ENCODE measurements around the gene NACC2.
"Not testable (repeated sequence)": the region's sequence is repeated elsewhere in the genome, so short reads cannot be mapped to it uniquely, and the experiment has no call there.

NACC2 gene

DNA sequence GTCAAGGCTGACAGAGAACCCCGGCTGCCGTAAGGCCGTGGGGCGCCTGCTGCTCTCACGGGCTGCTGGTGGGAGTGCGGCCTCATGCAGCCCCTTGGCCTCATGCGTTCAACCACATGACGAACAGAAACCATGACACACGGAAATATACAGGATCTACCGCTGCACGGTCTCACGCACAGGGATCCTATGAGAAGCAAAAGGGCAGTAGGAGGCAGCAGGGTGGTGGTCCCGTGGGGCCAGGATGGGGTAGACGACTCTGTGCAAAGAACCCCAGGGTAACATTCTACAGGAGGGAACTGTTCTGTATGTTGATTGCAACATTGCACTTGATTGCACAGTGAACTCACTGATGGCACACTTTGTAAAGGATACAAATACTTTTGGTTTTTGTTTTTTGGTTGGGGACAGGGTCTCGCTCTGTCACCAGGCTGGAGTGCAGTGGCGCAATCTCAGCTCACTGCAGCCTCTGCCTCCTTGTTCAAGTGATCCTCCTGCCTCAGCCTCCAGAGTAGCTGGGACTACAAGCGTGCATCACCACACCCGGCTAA is 51.6 kb downstream of the NACC2 start:
- DNase-seq, result no peak

- DNase-seq, result no peak
These were observed 52.5 kb downstream of the NACC2 start for GRCh38 chr9:136042541-136042940.

- not testable (repeated sequence) for DNase-seq
These were observed 54.2 kb downstream of the NACC2 start for GRCh38 chr9:136040848-136041247.

DNA sequence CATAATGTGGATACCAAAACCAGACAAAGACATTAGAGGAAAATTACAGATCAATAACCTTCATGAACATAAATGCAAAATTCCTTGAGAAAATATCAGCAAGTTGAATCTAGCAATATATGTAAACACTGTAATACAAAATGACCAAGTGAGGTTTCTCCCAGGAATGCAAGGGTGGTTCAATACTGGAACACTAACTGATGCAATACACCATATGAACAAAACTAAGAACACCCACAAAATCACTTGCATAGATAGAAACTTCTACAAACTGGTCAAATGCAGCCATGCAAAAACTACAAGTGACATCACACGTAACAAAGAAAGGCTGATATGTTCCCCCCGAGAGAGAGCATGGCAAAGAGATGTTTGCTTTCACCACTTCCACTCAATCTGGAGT is 55.6 kb downstream of the NACC2 start:
- no peak for DNase-seq

GRCh38 chr9:136036848-136037247 is 58.2 kb downstream of the NACC2 start:
- no peak for DNase-seq

GRCh38 chr9:136036050-136036449 is 59.0 kb downstream of the NACC2 start:
- no peak for DNase-seq

GRCh38 chr9:136031741-136032730 is 63.1 kb downstream of the NACC2 start:
- DNase-seq, result no peak

- no peak for DNase-seq
These were observed 64.0 kb downstream of the NACC2 start for GRCh38 chr9:136031094-136031493.

GRCh38 chr9:136029556-136029955 is 65.5 kb downstream of the NACC2 start:
- no peak for DNase-seq

DNA sequence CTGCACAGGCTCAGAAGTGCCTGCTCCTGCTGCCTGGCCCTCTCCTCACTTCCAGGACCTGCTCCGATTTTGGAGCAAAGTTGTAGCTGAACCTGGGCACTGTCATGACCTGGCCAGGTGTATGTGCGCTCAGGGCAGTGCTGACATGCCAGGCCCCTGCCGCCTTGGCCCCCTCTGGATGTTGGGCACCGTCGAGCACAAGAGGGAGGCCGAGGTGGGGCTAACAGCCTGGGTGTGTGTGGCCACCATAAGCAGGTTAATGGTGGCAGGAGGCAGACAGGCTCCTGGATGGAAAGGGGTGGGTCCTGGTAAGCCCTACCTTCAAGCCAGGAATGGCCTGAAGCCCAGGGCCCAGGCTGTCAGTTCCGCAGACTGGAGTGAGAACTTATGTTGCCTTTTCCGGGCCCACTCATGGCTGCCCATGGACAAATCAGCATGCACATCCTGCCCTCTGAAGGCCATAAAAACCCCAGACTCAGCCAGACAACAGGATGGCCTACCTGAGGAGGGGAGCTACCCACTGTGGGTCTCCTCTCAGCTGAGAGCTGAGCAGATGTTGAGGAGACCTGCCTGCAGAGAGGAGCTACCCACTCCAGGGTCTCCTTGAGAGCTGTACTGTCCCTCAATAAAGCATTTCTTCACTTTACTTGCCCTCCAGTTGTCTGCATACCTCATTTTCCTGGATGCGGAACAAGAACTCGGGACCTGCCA is 66.2 kb downstream of the NACC2 start:
- no peak for DNase-seq

DNA sequence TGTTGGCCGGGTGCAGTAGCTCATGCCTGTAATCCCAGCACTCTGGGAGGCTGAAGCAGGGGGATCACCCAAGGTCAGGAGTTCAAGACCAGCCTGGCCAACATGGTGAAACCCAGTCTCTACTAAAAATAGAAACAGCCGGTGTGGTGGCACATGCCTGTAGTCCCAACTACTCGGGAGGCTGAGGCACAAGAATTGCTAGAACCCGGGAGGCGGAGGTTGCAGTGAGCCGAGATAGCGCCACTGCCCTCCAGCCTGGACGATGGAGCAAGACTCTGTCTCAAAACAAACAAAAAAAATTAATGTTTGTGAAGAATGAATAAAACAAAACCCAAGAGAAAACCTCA is 68.2 kb downstream of the NACC2 start:
- not testable (repeated sequence) for DNase-seq

DNA sequence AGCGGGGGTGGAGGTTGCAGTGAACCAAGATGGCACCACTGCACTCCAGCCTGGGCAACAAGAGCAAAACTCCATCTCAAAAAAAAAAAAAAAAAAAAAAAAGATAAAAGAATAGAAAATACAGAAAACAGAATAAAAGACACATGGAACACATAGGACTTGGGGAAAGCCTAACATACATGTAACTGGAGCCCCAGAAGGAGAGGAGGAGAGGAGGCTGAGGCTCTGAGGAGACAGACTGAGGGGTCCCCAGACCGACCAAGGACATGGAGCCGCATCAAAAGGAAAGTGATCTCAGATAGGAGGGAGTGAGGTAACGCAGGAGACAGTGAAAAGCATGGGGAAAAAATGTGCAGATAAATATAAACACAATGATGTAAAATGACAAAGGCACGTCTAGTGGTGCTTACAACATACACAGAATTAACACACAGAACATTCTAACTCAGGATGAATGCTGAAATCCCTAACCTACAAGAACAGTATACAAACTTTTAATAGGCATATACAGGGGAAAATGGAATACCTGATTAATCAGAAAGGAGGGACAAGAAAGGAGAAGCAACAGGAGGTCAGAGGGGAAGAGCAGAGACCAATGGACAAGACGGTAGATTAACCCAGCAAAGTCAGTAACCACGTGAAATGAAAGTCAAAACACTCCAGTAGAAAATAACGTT is 68.7 kb downstream of the NACC2 start:
- no peak for DNase-seq

DNA sequence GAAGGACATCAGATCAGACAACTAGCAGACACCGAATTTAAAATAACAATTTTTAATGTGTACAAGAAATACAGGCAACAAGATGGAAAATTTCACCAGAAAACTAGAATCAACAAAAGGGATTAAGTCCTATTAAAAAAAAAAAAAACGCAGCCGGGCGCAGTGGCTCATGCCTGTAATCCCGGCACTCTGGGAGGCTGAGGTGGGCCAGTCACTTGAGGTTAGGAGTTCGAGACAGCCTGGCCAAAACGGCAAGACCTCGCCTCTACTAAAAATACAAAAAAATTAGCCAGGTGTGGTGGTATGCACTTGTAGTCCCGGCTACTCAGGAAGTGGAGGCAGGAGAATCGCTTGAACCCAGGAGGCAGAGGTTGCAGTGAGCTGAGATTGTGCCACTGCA is 69.6 kb downstream of the NACC2 start:
- no peak for DNase-seq

GRCh38 chr9:136024696-136025316 is 70.3 kb downstream of the NACC2 start:
- no peak for DNase-seq

GRCh38 chr9:136024286-136024685 is 70.8 kb downstream of the NACC2 start:
- no peak for DNase-seq

DNA sequence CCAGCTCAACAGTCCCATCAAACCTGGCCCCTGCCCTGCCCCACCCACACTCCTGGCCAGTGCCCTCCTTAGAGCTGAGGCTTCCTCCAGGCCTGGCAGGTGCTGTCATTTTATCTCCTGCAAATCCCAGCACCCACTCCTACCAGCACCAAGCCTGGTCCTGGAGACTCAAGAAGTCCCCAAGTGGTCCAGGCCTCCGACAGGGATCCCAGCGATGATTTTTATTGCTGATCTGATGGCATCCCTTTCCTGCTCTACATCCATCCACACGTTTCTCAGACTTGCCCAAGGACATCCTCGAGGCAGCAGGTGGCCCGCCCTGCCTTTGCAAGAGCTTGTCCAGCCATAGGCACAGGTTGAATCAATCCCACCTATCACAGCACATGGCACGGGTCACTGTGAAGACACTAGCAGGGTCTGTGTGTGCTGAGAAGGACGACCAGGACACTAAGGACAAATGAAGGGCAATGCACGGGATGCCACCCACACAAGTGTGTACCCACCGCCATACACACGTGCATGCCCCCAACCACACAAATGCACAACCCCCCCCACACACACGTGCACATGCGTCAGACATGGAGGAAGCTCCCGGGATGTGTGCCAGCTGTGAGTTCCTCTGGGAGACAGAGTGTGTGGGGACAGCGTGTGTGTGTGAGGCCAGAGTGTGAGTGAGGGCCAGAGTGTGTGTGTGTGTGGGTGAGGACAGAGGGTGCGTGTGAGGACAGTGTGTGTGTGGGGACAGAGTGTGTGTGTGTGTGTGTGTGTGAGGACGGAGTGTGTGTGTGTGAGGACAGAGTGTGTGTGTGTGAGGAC is 71.5 kb downstream of the NACC2 start:
- DNase-seq, result no peak

DNA sequence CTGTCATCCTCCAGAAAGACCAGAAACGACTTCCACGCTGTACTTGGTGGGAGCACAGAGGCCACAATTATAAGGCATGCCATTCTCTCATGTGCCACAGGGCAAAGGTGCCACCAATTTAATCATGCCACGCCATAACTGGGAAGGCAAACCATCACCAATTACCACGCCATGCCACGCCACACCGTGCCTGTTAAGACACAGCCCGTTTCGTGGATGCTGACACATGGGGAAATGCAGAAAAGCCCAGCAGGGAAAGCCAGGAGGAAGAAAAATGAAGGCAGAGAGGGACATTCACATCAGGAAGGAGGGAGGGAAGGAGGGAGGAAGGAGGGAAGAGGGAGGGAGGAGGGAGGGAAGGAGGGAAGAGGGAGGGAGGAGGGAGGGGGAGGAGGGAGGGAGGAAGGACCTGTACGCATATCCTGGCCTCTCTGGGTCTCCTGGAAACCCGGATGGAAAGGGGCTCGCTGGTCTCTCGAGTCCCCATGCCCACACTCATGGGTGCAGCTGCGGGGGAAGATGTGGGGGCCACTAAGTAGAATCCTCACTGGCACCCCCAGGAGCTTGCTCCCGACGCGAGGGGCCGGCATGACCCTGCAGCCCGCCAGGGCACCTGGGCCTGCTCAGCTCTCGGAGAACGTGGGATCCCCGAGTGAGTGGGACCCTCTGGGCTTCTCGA is 72.2 kb downstream of the NACC2 start:
- DNase-seq, result no peak

DNA sequence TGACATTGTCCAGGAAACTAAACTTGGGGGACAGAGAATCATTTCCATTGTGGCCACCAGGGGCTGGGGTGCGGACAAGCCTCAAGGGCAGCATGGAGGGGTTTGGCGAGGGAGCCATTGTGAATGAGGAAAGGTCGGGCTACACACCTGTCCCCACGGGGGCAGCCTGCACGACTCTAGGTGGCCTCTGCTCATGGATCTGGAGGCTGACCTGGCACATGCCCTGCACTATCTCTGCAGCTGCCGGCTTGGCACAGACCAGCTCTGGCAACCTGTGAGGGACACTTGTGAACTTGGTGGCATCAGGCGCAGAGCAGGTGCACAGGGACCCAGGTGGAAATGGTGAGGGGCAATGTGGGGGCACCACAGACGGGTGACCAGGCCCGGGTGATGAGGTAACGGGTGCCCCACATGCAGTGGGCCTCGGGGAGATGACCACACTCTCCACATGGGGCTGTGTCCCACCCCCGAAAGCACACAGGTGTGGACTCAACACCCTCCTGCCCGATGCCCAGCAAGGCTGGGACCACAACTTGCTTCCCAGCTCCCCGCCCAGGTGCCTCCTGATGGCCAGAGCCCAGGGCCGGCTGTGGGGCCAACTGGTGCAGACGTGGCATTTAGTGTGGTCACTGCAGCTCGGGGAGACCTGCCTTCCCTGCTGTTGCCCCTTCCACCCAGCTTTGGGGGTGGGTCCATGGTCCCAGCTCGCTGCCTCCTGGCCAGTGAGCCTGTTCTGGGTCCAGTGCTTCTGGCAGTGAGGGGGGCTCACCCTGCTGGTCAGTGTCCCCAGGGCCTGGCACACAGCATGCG is 73.0 kb downstream of the NACC2 start:
- DNase-seq, result no peak

DNA sequence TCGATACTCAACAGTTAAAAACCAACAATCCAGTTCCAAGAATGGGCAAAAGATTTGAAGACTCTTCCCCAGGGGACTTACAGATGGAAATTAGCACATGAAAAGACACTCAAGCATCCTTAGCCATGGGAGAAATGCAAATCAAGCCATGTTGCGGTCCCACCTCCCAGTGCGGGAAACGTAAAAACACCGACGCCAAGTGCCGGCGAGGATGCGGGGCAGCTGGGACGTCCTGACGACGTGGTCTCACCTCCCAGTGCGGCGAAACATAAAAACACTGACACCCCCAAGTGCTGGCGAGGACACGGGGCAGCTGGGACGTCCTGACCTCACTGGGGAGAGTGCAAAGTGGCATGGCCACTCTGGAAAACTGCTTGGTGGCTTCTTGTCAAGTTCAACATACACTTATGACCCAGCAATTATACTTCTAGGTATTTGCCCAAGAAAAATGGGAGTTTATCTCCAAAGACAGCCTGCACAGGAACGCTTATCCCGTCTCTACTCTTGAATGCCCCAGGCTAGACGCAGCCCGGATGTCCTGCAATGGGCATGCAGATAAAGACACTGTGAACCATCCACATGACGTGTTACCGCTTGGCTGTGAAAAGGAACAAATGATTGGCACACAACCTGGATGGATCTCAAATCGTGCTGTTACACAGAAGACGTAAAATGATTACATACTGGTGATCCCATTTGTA is 73.8 kb downstream of the NACC2 start:
- no peak for DNase-seq

DNA sequence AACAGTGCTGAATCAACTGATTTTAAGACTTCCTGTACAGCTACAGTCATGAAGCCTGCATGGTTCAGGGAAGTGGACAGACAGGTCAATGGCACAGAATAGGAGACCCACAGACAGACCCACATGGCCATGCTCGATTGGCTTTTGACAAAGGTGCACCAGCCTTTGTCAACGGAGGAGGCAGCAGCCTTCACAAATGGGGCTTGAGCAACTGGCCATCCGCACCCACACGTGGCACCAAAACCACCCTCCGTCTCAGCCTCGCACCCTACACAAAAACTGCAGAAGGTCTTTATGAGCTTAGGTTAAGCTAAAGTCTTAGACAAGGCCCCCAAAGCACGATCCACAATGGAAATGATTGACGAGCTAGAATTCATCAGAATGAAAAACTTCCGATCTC is 74.4 kb downstream of the NACC2 start:
- DNase-seq, result no peak

All from NCI-H187 (cell line).